GM18873 (cell line): ENCODE results near the gene GJA1.
"Not testable (repeated sequence)": the region's sequence is repeated elsewhere in the genome, so short reads cannot be mapped to it uniquely, and the experiment has no call there.

ENCODE experiments used
- ATAC-seq: cut with Tn5 transposase; IDR thresholded peaks from one replicate; pipeline ENCODE4 v1.9.1; 2021; ENCODE audit warnings: mild to moderate bottlenecking, moderate library complexity, moderate number of reproducible peaks; ENCODE audit not compliant: unreplicated experiment, low FRiP score

Gene GJA1

DNA sequence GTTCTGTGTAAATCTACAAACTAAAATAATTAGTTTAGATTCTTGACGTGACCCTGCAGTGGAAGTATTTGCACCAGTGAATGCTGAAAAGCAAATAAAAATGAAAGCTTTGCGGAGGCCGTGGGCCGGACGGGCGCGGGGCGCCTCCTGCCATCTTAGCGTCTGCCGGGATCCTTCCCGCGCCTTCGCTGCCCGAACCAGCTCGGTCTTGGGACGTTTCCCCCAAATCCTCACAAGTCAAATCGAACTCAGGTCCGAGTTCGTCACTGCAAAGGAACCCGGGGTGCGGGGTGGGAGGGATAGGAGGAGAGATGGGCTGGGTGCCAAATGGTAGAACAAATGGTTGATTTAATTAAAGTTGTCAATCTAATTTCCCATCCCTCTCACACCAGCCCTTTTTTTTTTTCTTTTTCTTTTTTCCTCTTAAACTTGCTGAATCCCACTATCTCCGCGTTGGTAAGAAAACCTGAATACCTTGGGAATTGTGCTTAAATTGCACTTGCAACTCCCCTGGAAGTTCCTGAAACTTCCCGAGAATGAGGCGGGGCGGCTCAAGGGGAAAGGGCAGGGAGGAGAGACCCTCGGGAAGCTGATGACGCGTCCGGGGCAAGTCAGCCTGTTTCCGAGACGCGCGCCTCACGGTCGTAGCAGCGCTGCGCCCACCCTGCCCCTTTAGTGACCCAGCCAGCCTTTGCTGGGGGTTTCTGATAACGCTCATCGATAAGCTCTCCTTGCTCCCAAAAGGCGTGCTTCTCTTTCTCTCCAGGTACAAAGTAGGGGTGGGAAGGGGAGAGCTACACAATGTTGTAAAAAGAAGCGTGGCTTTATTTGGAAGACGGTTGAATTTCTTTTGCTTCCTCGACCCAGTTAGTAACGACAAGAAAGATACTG lies 1.8 kb downstream of the GJA1 start:
- ATAC-seq, result no peak

DNA sequence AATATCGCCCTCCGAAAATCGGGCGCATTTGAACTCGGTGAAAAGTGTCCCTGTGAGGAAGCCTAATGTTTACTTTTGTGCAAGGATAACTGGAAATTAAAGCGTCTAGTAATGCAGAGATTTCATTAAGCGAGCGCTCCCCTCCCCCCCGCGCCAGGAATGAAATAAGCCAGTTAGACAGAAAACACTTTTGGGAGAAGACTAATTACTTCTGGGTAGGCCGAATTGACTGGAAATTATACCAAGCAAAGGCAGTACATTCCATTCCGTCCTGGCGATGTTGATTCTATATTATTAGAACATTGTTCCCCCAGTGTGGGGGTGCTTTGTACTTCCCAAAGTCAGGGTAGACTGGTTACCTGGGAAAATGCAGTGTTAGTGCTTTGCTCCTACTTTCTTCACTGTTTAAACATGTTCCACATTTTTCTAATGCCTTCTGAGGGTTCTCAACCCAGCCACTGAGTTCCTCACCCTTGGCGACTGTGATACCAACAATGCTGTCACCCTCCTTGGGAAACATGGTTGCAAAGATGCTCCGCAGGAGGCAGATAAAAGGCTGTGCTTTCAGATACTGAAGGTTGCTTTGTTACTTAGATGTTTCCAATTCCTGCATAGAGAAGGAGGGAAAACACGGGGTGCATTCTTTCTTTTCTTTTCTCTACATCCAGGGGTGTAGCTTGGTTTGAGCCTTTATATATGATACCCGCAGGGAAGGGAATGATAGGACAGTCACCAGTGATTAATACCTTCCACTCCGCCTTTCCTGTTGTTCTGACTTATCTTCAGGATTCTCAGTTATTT lies 2.6 kb downstream of the GJA1 start:
- no peak for ATAC-seq

DNA sequence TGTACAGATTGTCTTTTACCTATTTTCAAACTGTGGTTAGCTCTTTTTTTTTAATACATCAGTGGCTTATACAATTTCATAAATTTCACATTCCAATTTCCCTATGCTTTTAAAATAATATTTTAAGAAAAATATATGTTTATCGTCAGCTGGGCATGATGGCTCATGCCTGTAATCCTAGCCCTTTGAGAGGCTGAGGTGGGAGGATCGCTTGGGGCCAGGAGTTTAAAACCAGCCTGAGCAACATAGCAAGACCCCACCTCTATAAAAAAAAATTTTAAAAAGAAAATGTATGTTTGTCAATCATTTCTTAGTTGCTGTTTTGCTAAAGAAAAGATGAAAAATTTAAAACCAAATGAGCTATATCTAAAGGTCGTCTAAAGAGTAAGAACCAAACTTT lies 3.4 kb downstream of the GJA1 start:
- ATAC-seq, result no peak

DNA sequence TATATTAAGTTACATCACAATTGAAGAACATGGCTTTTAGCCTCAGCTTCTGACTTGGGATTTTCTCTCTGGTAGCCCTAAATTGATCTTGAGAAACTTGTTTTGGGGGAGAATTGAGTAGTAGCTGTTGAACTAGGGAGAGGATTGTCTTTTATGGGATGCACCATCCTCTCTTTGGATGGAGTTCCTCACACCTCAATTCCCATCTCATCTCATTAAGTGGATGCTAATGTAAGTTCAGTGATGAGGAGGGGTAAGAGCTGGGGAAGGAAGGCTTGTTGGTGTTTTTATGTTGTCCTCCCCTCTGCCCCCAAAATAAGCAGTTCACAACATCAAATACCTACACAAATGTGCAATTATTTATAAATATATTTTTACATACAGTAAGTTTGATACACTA lies 4.0 kb downstream of the GJA1 start:
- ATAC-seq, result no peak

DNA sequence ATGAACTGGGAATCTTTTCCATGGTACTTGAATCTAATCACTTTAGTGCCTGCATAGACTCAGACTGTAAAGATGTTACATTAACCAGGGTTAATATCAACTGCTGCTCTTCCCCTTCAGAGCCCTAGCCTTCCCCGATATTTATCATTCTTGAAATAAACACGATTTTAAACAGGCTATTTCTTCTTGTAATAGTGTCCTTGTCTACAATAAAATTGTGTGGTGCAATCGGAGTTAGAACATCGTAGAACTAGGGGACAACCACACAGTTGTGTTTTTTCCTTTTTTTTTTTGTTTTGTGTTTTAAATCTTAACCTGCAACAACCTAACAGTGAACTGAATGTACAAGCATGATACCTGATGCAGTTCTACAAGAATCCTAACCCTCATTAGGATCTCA lies 4.5 kb downstream of the GJA1 start:
- ATAC-seq, result no peak

DNA sequence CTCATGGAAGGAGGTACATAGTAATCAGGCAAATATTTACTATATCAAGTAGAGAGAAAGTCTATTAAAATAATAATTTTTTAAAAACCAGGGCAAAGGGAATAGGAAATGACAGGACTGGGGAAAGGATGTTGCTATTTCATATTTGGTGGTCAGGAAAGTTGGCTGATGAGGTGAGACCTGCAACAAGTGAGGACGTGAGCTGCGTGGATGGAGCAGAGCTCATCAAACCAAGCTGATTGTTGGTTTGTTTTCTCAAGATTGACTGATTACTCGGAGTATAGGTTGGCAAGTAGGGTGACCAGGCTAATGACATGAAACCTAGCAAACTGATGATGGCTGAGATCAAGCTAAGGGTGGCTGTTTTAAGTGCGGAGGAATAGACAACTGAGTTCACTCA lies 6.0 kb downstream of the GJA1 start:
- ATAC-seq, result no peak

DNA sequence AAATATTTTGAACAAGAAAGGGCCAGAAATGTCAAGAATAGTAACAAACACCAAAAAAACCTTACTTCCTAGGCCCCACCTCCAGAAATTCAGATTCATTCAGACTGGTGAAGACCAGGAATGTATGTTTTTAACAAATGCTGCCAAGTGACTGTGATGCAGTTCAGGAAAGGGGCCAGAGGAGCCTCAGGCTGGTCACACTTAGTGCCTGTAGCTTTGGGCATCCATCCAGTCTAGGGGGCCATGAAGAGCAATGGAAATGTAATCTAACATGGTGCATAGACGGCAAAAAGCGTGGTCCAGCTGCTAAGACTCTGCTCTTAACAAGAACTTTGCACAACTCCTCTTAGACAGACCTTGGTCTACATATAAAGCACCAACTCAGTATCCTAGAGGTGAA lies 7.1 kb downstream of the GJA1 start:
- no peak for ATAC-seq

DNA sequence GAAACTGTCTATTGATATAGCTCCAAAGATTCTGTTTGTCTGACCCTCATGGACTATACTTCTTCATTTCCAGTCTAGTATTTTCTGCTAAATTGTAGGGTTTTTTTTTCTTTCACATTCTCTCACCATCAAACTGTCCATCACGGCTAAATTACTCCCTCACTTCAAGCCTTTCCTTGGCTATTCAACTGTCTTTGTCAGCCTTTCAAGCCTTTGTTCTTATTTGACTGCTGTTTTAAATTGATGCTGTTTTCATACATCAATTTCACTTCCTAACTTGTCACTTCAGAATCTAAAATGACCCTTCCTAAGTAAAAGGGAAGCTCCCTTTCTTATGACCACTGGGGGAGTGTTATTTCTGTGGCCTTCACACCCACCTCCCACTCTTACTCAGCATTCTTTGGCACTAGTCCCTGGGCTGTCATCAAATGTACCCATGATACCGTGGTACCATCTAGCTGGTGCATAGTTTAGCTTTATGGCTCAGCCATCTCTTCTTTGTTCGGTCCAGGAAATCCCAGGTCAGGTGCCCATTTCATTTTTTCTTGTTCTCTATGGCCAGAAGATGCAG lies 8.6 kb downstream of the GJA1 start:
- no peak for ATAC-seq

DNA sequence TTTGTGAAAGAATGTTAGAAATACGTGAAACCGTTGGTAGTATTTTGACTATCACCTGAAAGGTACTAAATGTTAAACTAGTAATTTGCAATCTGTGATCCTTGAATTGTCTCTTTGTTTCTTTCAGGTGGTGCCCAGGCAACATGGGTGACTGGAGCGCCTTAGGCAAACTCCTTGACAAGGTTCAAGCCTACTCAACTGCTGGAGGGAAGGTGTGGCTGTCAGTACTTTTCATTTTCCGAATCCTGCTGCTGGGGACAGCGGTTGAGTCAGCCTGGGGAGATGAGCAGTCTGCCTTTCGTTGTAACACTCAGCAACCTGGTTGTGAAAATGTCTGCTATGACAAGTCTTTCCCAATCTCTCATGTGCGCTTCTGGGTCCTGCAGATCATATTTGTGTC lies 11.3 kb downstream of the GJA1 start:
- not testable (repeated sequence) for ATAC-seq

DNA sequence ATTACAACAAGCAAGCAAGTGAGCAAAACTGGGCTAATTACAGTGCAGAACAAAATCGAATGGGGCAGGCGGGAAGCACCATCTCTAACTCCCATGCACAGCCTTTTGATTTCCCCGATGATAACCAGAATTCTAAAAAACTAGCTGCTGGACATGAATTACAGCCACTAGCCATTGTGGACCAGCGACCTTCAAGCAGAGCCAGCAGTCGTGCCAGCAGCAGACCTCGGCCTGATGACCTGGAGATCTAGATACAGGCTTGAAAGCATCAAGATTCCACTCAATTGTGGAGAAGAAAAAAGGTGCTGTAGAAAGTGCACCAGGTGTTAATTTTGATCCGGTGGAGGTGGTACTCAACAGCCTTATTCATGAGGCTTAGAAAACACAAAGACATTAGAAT lies 12.3 kb downstream of the GJA1 start:
- not testable (repeated sequence) for ATAC-seq

DNA sequence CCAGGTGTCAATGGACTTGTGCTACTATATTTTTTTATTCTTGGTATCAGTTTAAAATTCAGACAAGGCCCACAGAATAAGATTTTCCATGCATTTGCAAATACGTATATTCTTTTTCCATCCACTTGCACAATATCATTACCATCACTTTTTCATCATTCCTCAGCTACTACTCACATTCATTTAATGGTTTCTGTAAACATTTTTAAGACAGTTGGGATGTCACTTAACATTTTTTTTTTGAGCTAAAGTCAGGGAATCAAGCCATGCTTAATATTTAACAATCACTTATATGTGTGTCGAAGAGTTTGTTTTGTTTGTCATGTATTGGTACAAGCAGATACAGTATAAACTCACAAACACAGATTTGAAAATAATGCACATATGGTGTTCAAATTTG lies 13.1 kb downstream of the GJA1 start:
- ATAC-seq, result not testable (repeated sequence)

DNA sequence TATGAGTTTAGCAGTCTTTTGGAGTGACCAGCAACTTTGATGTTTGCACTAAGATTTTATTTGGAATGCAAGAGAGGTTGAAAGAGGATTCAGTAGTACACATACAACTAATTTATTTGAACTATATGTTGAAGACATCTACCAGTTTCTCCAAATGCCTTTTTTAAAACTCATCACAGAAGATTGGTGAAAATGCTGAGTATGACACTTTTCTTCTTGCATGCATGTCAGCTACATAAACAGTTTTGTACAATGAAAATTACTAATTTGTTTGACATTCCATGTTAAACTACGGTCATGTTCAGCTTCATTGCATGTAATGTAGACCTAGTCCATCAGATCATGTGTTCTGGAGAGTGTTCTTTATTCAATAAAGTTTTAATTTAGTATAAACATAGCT lies 13.9 kb downstream of the GJA1 start:
- ATAC-seq, result no peak

DNA sequence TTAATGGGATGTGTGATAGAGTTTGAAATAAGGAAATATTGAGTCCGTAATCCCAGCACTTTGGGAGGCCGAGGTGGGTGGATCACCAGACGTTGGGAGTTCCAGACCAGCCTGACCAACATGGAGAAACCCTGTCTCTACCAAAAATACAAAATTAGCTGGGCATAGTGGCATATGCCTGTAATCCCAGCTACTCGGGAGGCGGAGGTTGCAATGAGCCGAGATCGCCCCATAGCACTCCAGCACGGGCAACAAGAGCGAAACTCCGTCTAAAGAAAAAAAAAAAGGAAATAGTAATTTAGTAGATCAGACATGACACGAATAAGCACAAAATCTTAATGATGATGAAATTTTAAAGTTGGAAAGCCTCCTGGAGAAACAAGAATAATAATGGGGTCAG lies 14.8 kb downstream of the GJA1 start:
- no peak for ATAC-seq

DNA sequence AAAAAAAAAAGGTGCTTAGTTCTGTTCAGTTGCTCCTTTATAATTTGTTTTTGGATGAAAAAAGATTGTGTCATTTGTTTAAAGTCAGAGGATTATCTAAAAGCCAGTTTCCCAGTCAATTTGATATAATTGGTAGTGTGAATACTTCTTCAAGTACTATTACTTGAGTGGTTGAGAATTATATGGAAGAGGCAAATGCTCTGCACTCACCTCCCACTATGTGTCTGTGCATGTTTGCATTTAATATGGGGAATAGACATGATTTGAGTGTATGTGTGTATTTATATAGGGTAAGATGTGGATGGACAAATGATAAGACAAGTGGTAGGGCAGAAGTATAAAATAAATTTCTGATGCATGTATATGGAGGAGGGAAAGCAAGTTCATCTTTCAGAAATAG lies 15.8 kb downstream of the GJA1 start:
- ATAC-seq, result no peak

DNA sequence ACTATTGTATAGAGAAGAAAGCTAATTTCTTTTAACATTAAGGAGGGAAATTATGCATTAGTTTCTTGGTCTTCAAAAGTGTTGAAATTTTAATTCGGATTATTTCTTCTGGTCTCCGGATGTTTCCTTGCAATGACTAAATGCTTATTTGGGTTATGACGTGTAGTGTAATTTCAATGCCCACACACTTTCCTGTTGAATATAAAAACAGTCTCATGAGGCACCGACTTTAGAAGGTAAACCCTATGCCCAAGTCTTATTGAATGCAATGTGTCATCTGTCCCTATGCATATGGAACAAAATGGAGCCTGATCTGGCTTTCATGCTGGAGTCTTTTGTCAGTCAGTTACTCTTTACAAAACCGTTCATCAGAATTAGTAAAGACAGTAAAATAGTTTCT lies 17.7 kb downstream of the GJA1 start:
- no peak for ATAC-seq

DNA sequence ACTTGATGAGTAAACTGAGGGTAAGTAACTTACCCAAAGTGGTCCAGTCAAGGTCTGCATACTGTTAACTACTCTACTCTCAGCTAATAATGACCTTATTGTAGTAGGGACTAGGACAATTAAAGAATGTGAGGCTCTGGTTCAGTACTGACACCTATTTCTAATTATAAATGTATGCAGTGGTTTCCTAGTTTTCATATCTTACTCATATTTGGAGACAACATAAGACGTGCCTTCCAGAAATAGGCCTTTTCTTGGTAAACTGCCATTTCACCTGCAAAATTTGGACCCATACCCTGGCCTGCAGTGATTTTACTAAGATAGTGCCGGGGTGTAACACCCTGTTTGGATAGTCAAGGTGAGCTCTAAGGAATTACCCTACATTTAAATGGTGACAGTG lies 24.7 kb downstream of the GJA1 start:
- no peak for ATAC-seq

DNA sequence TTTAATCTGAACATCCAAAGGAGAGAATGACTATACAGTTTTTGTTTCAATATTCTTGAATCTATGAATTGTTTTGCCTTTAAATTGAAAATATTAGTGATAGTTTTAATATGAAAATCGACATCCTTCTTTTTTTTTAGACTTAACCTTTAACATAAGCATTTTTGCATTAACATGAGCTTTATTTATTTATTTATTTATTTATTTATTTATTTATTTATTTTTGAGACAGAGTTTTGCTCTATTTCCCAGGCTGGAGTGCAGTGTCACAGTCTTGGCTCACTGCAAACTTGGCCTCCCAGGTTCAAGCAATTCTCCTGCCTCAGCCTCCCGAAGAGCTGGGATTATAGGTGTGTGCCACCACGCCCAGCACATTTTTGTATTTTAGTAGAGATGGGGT lies 27.6 kb downstream of the GJA1 start:
- no peak for ATAC-seq

DNA sequence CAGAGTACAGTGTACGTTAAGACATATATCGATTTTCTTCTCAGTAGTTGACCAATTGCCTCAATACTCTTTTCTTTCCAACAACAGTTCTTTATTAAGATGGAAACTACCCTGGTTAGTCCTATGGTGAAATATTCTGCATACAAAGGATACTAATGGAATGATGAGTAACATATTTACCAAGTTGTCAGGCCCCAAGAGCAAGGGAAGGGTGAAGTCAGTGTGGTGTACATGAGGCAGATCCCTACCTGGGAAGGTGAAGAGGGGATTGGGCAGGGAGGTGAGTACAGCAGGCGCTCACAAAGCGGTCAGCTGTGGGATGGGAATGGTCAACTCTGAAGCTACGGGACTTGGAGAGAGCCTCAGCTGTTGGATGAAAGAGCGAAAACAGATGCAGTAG lies 29.7 kb downstream of the GJA1 start:
- no peak for ATAC-seq

DNA sequence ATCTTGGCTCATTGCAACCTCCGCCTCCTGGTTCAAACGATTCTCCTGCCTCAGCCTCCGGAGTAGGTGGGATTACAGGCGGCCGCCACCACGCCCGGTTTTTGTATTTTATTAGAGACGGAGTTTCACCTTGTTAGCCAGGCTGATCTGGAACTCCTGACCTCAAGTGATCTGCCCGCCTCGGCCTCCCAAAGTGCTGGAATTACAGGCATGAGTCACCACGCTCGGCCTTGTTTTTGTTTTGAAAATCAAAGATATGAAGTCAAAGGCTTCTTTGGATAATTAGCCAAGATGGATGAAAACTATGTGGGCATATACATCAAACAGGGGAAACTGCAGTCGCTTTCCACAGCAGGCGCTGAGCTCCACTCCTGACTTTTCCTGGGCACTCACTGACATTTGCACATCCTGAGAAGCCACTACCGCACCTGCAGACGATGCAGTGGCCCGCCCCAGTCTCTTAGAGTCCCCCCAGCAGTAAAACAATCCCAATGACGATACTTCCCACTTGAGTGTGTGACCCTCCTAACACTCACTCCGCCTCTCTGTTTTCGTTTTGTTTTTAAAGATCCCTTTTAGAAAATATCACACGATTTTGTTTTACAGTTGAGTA lies 44.1 kb downstream of the GJA1 start:
- ATAC-seq, result no peak

DNA sequence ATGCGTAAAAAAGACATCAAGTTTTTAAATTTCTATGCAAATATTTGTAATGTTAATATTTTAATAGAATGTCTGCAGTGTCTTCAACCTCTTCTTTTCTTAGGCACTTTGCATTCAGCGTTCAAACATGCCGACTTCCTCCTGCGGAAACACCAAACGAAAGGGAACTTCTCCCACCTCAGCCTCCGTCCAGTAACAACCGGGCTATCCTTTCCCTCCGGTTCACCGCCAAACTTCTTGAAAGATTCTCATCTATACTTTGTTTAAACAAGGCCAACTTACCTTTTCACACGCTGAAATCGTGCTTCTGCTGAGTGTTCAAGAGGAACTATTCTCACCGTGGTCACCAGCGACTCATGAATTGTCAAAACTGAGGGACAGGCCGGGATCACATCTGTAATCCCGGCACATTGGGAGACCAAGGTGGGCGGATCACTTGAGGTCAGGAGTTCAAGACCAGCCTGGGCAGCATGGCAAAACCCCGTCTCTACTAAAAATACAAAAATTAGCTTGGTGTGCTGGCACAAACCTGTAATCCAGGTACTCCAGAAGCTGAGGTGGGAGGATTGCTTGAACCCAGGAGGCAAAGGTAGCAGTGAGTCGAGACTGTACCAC lies 44.8 kb downstream of the GJA1 start:
- no peak for ATAC-seq
